ENCODE results near the gene ATP2C1.
A peak's percentile ranks its signal among the peaks of the same experiment; 100 is the strongest.

Gene ATP2C1

DNA sequence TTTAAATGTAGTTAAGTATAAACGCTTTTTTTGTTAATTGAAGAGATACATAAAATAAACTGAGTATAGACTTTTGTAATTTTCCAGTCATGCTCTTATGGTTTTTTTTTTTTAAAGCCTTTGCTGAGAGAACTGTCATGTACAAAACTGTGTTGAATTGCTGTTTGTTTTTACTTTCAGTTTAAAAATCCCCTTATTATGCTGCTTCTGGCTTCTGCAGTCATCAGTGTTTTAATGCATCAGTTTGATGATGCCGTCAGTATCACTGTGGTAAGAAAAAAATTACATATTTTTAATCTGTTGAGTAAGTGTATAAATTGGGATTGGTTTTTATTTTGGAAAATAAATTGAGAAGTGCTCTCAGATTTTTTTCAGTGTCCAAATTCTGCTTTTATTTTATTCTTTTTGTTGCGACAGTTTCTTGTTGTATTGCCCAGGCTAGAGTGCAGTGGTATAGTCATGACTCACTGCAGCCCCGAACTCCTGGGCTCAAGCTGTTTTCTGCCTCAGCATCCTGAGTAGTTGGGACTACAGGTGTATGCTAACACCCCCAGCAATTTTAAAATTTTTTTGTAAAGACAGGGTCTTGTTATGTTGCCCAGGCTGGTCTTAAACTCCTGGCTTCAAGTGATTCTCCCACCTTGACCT is 40.7 kb downstream of the ATP2C1 start:
- Histone ChIP-seq H4K8ac (ENCODE audit: low read depth, low read length) (no peak overlapping the region), H3K56ac (ENCODE audit: low read length) (no peak overlapping the region), H3K4me3 (ENCODE audit: low read length) (no peak overlapping the region), H3K4me2 (ENCODE audit: low read length) (no peak overlapping the region), H2BK15ac (replicated peaks; ENCODE audit: low read depth) (no peak overlapping the region), H3K79me1 (ENCODE audit: low read length) (peaks cover 2% of the 10 kb centered on the region), H4K5ac (ENCODE audit: low read length) (no peak overlapping the region), H3K36me3 (ENCODE audit: control insufficient read depth, insufficient read depth, low read length) (no peaks in the 10 kb centered on the region), H2BK5ac (ENCODE audit: low read length) (no peak overlapping the region), H3K9ac (ENCODE audit: low read length) (no peak overlapping the region), H3K4ac (ENCODE audit: low read depth, low read length) (no peak overlapping the region), H2BK120ac (ENCODE audit: low read depth, low read length) (no peak overlapping the region), H2AK5ac (ENCODE audit: low read length) (no peak overlapping the region), H3K27ac (ENCODE audit: low read depth, low read length) (no peak overlapping the region), H3K27me3 (ENCODE audit: insufficient read depth, low read length, poor library complexity) (no peaks in the 10 kb centered on the region), H3K4me1 (ENCODE audit: control insufficient read depth, low read depth, low read length) (no peaks in the 10 kb centered on the region), H3K79me2 (ENCODE audit: control insufficient read depth, insufficient read depth, low read length) (peaks cover 2% of the 10 kb centered on the region), H3K18ac (ENCODE audit: low read length) (no peak overlapping the region), H3K23ac (ENCODE audit: low read length) (no peak overlapping the region)
- no peak for DNase-seq
- 100% methylated on average over 1 of the region's 4 CpGs for WGBS (ENCODE audit: extremely low coverage, insufficient coverage, low lambda C conversion rate)

DNA sequence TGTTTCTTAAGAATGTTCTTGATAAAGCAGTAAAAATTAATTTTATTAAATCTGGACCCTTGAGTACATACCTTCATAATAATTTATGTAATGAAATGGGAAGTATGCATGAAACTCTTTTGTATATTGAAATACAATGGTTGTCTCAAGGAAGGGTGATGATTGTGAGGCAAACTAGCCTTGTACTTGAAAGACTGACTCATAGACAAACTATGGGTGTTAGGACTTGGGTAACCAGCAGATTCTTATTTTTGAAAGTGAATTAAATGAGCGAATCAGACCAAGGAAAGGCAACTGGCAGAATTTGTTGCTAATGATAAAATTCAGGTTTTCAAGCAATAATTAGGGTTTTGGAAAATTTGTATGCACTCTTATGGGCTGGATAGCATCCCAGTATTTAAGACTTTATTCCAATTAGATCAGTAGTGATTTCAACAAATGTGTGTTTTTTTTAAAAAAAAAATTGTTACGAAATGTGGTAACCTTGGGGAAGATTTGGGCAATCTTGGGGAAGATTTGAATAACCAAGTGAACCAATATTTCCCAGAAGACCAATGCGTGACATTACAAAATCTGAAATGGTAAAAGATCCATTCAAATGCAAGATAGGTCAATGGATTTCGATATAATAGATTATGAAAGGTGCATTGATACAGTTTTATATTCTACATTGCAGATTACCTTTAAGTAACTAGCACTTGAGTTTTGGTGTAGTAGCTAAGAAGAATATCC is 42.0 kb downstream of the ATP2C1 start:
- no peak overlapping the region for H3K4ac ChIP-seq (ENCODE audit: low read depth, low read length)
- no peak for DNase-seq
- H2BK15ac ChIP-seq (replicated peaks; ENCODE audit: low read depth) = no peak overlapping the region
- no peaks in the 10 kb centered on the region for H3K27me3 ChIP-seq (ENCODE audit: insufficient read depth, low read length, poor library complexity)
- 100% methylated on average over 1 of the region's 4 CpGs for WGBS (ENCODE audit: extremely low coverage, insufficient coverage, low lambda C conversion rate)
- no peak overlapping the region for H3K23ac ChIP-seq (ENCODE audit: low read length)
- H3K36me3 ChIP-seq (ENCODE audit: control insufficient read depth, insufficient read depth, low read length) = no peaks in the 10 kb centered on the region
- H3K27ac ChIP-seq (ENCODE audit: low read depth, low read length) = no peak overlapping the region
- H4K5ac ChIP-seq (ENCODE audit: low read length) = no peak overlapping the region
- no peak overlapping the region for H2BK120ac ChIP-seq (ENCODE audit: low read depth, low read length)
- no peaks in the 10 kb centered on the region for H3K79me2 ChIP-seq (ENCODE audit: control insufficient read depth, insufficient read depth, low read length)
- no peak overlapping the region for H3K4me2 ChIP-seq (ENCODE audit: low read length)
- no peak overlapping the region for H3K18ac ChIP-seq (ENCODE audit: low read length)
- no peak overlapping the region for H3K9ac ChIP-seq (ENCODE audit: low read length)
- H3K56ac ChIP-seq (ENCODE audit: low read length) = no peak overlapping the region
- H2AK5ac ChIP-seq (ENCODE audit: low read length) = no peak overlapping the region
- H3K79me1 ChIP-seq (ENCODE audit: low read length) = no peaks in the 10 kb centered on the region
- H3K4me3 ChIP-seq (ENCODE audit: low read length) = no peak overlapping the region
- no peak overlapping the region for H4K8ac ChIP-seq (ENCODE audit: low read depth, low read length)
- no peaks in the 10 kb centered on the region for H3K4me1 ChIP-seq (ENCODE audit: control insufficient read depth, low read depth, low read length)
- H2BK5ac ChIP-seq (ENCODE audit: low read length) = no peak overlapping the region

DNA sequence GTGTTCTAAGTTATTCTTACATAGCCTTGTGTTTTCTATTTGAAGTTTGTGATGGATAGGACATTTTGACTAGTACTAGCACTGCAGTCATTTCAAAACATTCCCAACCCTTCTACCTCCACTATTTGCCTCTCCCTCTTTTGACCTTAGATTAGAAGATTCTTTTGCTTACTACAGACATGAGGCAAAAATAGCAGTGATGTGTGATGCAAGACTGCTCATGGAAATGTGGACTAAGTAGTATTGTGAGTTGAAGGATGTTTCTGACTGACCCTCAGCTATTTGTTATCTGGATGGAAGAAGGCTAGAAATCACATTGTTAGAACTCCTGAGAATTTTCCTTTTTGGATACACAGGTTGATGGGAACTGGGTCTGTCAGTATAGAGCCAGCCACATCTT is 45.9 kb downstream of the ATP2C1 start:
- H3K4me2 ChIP-seq (ENCODE audit: low read length) = no peak overlapping the region
- no peak overlapping the region for H3K9ac ChIP-seq (ENCODE audit: low read length)
- no peak overlapping the region for H3K23ac ChIP-seq (ENCODE audit: low read length)
- no peak overlapping the region for H3K18ac ChIP-seq (ENCODE audit: low read length)
- no peak overlapping the region for H3K4ac ChIP-seq (ENCODE audit: low read depth, low read length)
- H3K79me2 ChIP-seq (ENCODE audit: control insufficient read depth, insufficient read depth, low read length) = no peaks in the 10 kb centered on the region
- no peak for DNase-seq
- peaks cover 2% of the 10 kb centered on the region for H3K36me3 ChIP-seq (ENCODE audit: control insufficient read depth, insufficient read depth, low read length)
- H3K4me3 ChIP-seq (ENCODE audit: low read length) = no peak overlapping the region
- H3K27ac ChIP-seq (ENCODE audit: low read depth, low read length) = no peak overlapping the region
- no peaks in the 10 kb centered on the region for H3K79me1 ChIP-seq (ENCODE audit: low read length)
- no peak overlapping the region for H2AK5ac ChIP-seq (ENCODE audit: low read length)
- peaks cover 1% of the 10 kb centered on the region for H3K4me1 ChIP-seq (ENCODE audit: control insufficient read depth, low read depth, low read length)
- H2BK5ac ChIP-seq (ENCODE audit: low read length) = no peak overlapping the region
- no peaks in the 10 kb centered on the region for H3K27me3 ChIP-seq (ENCODE audit: insufficient read depth, low read length, poor library complexity)
- H4K8ac ChIP-seq (ENCODE audit: low read depth, low read length) = no peak overlapping the region
- no peak overlapping the region for H4K5ac ChIP-seq (ENCODE audit: low read length)
- H2BK120ac ChIP-seq (ENCODE audit: low read depth, low read length) = no peak overlapping the region
- H3K56ac ChIP-seq (ENCODE audit: low read length) = no peak overlapping the region
- H2BK15ac ChIP-seq (replicated peaks; ENCODE audit: low read depth) = no peak overlapping the region

DNA sequence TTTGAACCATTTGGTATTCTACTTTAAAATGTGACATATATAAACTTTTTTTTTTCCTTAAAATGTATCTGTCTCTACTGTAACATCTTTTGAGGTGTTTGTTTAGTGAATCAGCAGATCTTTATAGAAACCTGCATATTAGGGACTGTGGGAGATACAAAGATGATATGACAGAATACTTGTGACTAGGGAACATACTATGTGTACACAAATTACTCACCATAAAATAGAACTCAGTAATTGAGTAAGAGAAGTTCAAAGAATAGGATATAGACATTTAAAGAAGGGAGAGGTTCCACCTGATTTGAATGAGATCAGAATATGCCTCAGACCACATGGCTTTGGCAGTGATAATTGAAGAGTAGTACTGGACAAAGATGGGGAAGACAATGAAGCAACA is 47.9 kb downstream of the ATP2C1 start:
- Histone ChIP-seq H3K79me1 (ENCODE audit: low read length) (no peaks in the 10 kb centered on the region), H2AK5ac (ENCODE audit: low read length) (no peak overlapping the region), H3K79me2 (ENCODE audit: control insufficient read depth, insufficient read depth, low read length) (no peaks in the 10 kb centered on the region), H3K23ac (ENCODE audit: low read length) (no peak overlapping the region), H3K4me3 (ENCODE audit: low read length) (no peak overlapping the region), H3K27ac (ENCODE audit: low read depth, low read length) (no peak overlapping the region), H3K18ac (ENCODE audit: low read length) (no peak overlapping the region), H2BK15ac (replicated peaks; ENCODE audit: low read depth) (no peak overlapping the region), H3K36me3 (ENCODE audit: control insufficient read depth, insufficient read depth, low read length) (peaks cover 2% of the 10 kb centered on the region), H4K8ac (ENCODE audit: low read depth, low read length) (no peak overlapping the region), H3K56ac (ENCODE audit: low read length) (no peak overlapping the region), H3K4me1 (ENCODE audit: control insufficient read depth, low read depth, low read length) (peaks cover 1% of the 10 kb centered on the region), H3K27me3 (ENCODE audit: insufficient read depth, low read length, poor library complexity) (no peaks in the 10 kb centered on the region), H3K4me2 (ENCODE audit: low read length) (no peak overlapping the region), H3K9ac (ENCODE audit: low read length) (no peak overlapping the region), H2BK120ac (ENCODE audit: low read depth, low read length) (no peak overlapping the region), H3K4ac (ENCODE audit: low read depth, low read length) (no peak overlapping the region), H2BK5ac (ENCODE audit: low read length) (no peak overlapping the region), H4K5ac (ENCODE audit: low read length) (no peak overlapping the region)
- no peak for DNase-seq

DNA sequence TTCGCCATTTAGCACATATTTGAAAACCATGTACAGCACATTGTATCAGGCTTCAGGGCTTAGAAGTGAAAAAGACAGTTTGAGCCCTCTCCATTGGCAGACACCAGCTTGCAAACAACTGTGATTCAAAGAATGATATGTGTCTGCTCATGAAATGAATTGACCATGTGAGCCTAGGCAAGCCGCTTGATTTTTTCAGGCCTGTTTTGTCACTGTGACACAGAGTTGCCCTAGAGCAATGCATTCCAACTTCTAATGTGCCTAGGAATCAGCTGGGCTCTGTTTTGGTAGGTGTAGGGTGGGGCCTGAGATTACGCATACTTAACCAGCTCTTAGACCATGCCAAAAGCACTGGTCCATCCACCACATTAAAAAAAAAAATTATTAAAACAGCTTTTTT is 53.0 kb downstream of the ATP2C1 start:
- Histone ChIP-seq H3K18ac (ENCODE audit: low read length) (no peak overlapping the region), H3K56ac (ENCODE audit: low read length) (no peak overlapping the region), H3K4me2 (ENCODE audit: low read length) (no peak overlapping the region), H2AK5ac (ENCODE audit: low read length) (no peak overlapping the region), H3K9ac (ENCODE audit: low read length) (no peak overlapping the region), H2BK5ac (ENCODE audit: low read length) (no peak overlapping the region), H3K4me3 (ENCODE audit: low read length) (no peak overlapping the region), H3K36me3 (ENCODE audit: control insufficient read depth, insufficient read depth, low read length) (peaks cover 2% of the 10 kb centered on the region), H4K8ac (ENCODE audit: low read depth, low read length) (no peak overlapping the region), H3K23ac (ENCODE audit: low read length) (no peak overlapping the region), H3K79me2 (ENCODE audit: control insufficient read depth, insufficient read depth, low read length) (no peaks in the 10 kb centered on the region), H3K4me1 (ENCODE audit: control insufficient read depth, low read depth, low read length) (peaks cover 1% of the 10 kb centered on the region), H3K27ac (ENCODE audit: low read depth, low read length) (no peak overlapping the region), H4K5ac (ENCODE audit: low read length) (no peak overlapping the region), H2BK15ac (replicated peaks; ENCODE audit: low read depth) (no peak overlapping the region), H3K79me1 (ENCODE audit: low read length) (no peaks in the 10 kb centered on the region), H3K4ac (ENCODE audit: low read depth, low read length) (no peak overlapping the region), H3K27me3 (ENCODE audit: insufficient read depth, low read length, poor library complexity) (no peaks in the 10 kb centered on the region), H2BK120ac (ENCODE audit: low read depth, low read length) (no peak overlapping the region)
- no CpG with 5 or more reads among the region's 3 CpGs for WGBS (ENCODE audit: extremely low coverage, insufficient coverage, low lambda C conversion rate)
- DNase-seq = peak; percentile 22

All from mesendoderm (in vitro differentiated cells).